WTC11 (cell line): Measurements from ENCODE around the gene GDF7. TPM values are rescaled to one million over a fixed set of nuclear protein-coding genes. Genes with fewer than 3 reads are reported as not detected.

Experiments used
- ATAC-seq: fragments of 200-7000 bp; cut with Tn5 transposase; 2 replicates; pipeline ENCODE4 v1.10.0; 2021; ENCODE audit warnings: mild to moderate bottlenecking, moderate library complexity
- CTCF ChIA-PET: fragments of 300-600 bp; sonication (Branson Sonifier 250); formaldehyde crosslinking; loops from one replicate; lab custom pipeline; 2021; ENCODE audit warnings: antibody characterized with exemption; lab: Charles Lee
- POLR2A ChIA-PET: fragments of 350-600 bp; sonication (Branson Sonifier 250); formaldehyde crosslinking; loops from one replicate; lab custom pipeline; 2021; ENCODE audit warnings: antibody characterized with exemption; lab: Charles Lee
- DNase-seq: peaks from one replicate; pipeline ENCODE4 v3.0.0; 2021; ENCODE audit warnings: low spot score
- H3K27ac Mint-ChIP-seq: 2 replicates; pipeline ENCODE4 v1.8.0; 2021; ENCODE audit warnings: mixed read lengths
- H3K27me3 Mint-ChIP-seq: 2 replicates; pipeline ENCODE4 v1.8.0; 2021; ENCODE audit warnings: low read depth, mild to moderate bottlenecking, moderate library complexity, mixed read lengths
- H3K36me3 Mint-ChIP-seq: 2 replicates; pipeline ENCODE4 v1.8.0; 2021; ENCODE audit warnings: mixed read lengths
- H3K4me1 Mint-ChIP-seq: 2 replicates; pipeline ENCODE4 v1.8.0; 2022; ENCODE audit warnings: mixed read lengths
- H3K4me3 Mint-ChIP-seq: 2 replicates; pipeline ENCODE4 v1.8.0; 2021; ENCODE audit warnings: mild to moderate bottlenecking, moderate library complexity, mixed read lengths
- H3K9me3 Mint-ChIP-seq: 2 replicates; pipeline ENCODE4 v1.8.0; 2021; ENCODE audit warnings: mixed read lengths
- CBFB ChIP-seq: sonication (generic); formaldehyde crosslinking; IDR thresholded peaks from 2 replicates; pipeline ENCODE4 v1.8.1; 2022; ENCODE audit warnings: mild to moderate bottlenecking, low read depth, missing genetic modification reagents
- CREB1 ChIP-seq: sonication (generic); formaldehyde crosslinking; IDR thresholded peaks from 2 replicates; pipeline ENCODE4 v1.8.0; 2023; ENCODE audit warnings: mild to moderate bottlenecking, missing genetic modification reagents
- ELF4 ChIP-seq: sonication (generic); formaldehyde crosslinking; IDR thresholded peaks from 2 replicates; pipeline ENCODE4 v1.8.1; 2022; ENCODE audit warnings: low read depth, mild to moderate bottlenecking, moderate library complexity, missing genetic modification reagents
- GRHL2 ChIP-seq: fragments of 250-450 bp; sonication (Bioruptor Pico); IDR thresholded peaks from 2 replicates; pipeline ENCODE4 v1.8.0; 2022; ENCODE audit warnings: mild to moderate bottlenecking, moderate library complexity; ENCODE audit not compliant: insufficient replicate concordance, severe bottlenecking
- MXD4 ChIP-seq: fragments of 250-450 bp; sonication (Bioruptor Pico); IDR thresholded peaks from 2 replicates; pipeline ENCODE4 v1.8.0; 2021; ENCODE audit warnings: mild to moderate bottlenecking, moderate library complexity, borderline replicate concordance
- NFYB ChIP-seq: sonication (generic); formaldehyde crosslinking; conservative IDR thresholded peaks from 2 replicates; pipeline ENCODE4 v1.8.0; 2022; ENCODE audit warnings: low read depth, missing genetic modification reagents
- TCF7 ChIP-seq: sonication (generic); formaldehyde crosslinking; IDR thresholded peaks from 2 replicates; pipeline ENCODE4 v1.8.0; 2022; ENCODE audit warnings: mild to moderate bottlenecking, low read depth, missing genetic modification reagents, moderate library complexity
- TEAD4 ChIP-seq: sonication (generic); formaldehyde crosslinking; IDR thresholded peaks from 2 replicates; pipeline ENCODE4 v1.8.0; 2022; ENCODE audit warnings: mild to moderate bottlenecking, missing genetic modification reagents
- ZNF317 ChIP-seq: sonication (generic); formaldehyde crosslinking; IDR thresholded peaks from 2 replicates; pipeline ENCODE4 v1.8.1; 2023; ENCODE audit warnings: low read depth, mild to moderate bottlenecking, moderate library complexity, missing genetic modification reagents, borderline replicate concordance
- ZNF396 ChIP-seq: fragments of 250-450 bp; sonication (Bioruptor Pico); IDR thresholded peaks from 2 replicates; pipeline ENCODE4 v1.8.0; 2021; ENCODE audit warnings: mild to moderate bottlenecking, moderate library complexity, borderline replicate concordance
- ZNF425 ChIP-seq: fragments of 250-450 bp; sonication (Bioruptor Pico); conservative IDR thresholded peaks from 2 replicates; pipeline ENCODE4 v1.9.0; 2021; ENCODE audit warnings: mild to moderate bottlenecking
- ZNF532 ChIP-seq: fragments of 250-450 bp; sonication (Bioruptor Pico); IDR thresholded peaks from 2 replicates; pipeline ENCODE4 v1.9.0; 2021; ENCODE audit warnings: mild to moderate bottlenecking, borderline replicate concordance
- total RNA-seq: library from RNA; stranded (reverse); gene quantifications from 3 replicates; pipeline ENCODE4 v1.2.3, GENCODE V29; 2021
- TF ChIP-seq, protein P1 (sequence below): sonication (generic); formaldehyde crosslinking; IDR thresholded peaks from 2 replicates; pipeline ENCODE4 v1.8.1; 2023; ENCODE audit warnings: mild to moderate bottlenecking, missing genetic modification reagents
- TF ChIP-seq, protein P2 (sequence below): sonication (generic); formaldehyde crosslinking; IDR thresholded peaks from 2 replicates; pipeline ENCODE4 v1.8.1; 2023; ENCODE audit warnings: mild to moderate bottlenecking, missing genetic modification reagents
- TF ChIP-seq, protein P3 (sequence below): fragments of 250-450 bp; sonication (Bioruptor Pico); IDR thresholded peaks from 2 replicates; pipeline ENCODE4 v1.9.0; 2021; ENCODE audit warnings: mild to moderate bottlenecking
- TF ChIP-seq, protein P4 (sequence below): sonication (generic); formaldehyde crosslinking; IDR thresholded peaks from 2 replicates; pipeline ENCODE4 v1.8.0; 2022; ENCODE audit warnings: mild to moderate bottlenecking, missing genetic modification reagents
- TF ChIP-seq, protein P5 (sequence below): sonication (generic); formaldehyde crosslinking; IDR thresholded peaks from 2 replicates; pipeline ENCODE4 v1.8.0; 2023; ENCODE audit warnings: mild to moderate bottlenecking, missing genetic modification reagents
- TF ChIP-seq, protein P6 (sequence below): sonication (generic); formaldehyde crosslinking; IDR thresholded peaks from 2 replicates; pipeline ENCODE4 v1.8.1; 2023; ENCODE audit warnings: mild to moderate bottlenecking, missing genetic modification reagents, moderate library complexity

GDF7 gene
- total RNA-seq, 1 experiment from 2014 or later: 0.55 TPM

DNA sequence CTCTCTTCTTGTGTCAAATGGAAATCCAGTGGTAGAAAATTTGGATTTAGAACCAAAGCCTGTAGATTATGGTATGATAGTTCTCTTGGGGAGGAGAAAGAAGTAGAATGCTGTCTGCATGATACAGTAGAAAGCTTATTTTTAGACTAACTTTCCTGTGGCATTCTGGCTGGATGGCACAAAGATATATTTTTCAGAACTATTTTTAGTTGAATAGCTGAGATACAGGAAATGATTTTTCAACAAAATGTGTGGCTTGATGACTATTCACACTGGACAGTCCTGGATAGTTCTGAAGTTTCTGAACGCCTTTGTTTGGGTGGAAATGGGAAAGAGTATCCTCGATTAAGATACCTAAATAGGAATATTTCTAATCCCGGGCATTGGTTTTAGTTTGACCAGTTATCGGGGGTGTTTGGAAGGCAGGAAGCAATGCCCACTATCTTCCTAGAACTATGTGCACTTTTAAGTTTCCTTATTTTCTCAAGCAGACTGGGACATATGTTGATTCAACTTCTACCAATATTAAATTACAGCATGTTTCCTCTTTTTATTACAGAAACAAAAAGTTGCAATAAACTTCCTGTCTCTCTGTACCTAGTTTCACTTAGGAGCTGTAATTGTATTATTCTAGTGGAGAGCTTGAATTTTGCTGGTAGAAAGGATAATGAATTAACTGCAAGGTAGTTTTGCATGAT lies 32.1 kb downstream of the GDF7 start (continued):
- TF ChIP-seq NFYB (CRISPR knock-in tag): no peak

GRCh38 chr2:20702563-20702962 lies 35.6 kb downstream of the GDF7 start:
- H3K27ac Mint-ChIP-seq: no peak overlapping the region
- H3K36me3 Mint-ChIP-seq: no peaks in the 10 kb centered on the region
- no peak overlapping the region for H3K4me3 Mint-ChIP-seq
- no peak for DNase-seq
- ChIA-PET POLR2A (no interaction called here), CTCF (no interaction called here)
- H3K4me1 Mint-ChIP-seq: peaks cover 4% of the 10 kb centered on the region
- TF ChIP-seq, protein P1, sequence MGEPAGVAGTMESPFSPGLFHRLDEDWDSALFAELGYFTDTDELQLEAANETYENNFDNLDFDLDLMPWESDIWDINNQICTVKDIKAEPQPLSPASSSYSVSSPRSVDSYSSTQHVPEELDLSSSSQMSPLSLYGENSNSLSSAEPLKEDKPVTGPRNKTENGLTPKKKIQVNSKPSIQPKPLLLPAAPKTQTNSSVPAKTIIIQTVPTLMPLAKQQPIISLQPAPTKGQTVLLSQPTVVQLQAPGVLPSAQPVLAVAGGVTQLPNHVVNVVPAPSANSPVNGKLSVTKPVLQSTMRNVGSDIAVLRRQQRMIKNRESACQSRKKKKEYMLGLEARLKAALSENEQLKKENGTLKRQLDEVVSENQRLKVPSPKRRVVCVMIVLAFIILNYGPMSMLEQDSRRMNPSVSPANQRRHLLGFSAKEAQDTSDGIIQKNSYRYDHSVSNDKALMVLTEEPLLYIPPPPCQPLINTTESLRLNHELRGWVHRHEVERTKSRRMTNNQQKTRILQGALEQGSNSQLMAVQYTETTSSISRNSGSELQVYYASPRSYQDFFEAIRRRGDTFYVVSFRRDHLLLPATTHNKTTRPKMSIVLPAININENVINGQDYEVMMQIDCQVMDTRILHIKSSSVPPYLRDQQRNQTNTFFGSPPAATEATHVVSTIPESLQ (CRISPR knock-in tag): no peak
- TF ChIP-seq ZNF532: no peak
- TF ChIP-seq, protein P2, sequence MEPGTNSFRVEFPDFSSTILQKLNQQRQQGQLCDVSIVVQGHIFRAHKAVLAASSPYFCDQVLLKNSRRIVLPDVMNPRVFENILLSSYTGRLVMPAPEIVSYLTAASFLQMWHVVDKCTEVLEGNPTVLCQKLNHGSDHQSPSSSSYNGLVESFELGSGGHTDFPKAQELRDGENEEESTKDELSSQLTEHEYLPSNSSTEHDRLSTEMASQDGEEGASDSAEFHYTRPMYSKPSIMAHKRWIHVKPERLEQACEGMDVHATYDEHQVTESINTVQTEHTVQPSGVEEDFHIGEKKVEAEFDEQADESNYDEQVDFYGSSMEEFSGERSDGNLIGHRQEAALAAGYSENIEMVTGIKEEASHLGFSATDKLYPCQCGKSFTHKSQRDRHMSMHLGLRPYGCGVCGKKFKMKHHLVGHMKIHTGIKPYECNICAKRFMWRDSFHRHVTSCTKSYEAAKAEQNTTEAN: no peak
- TF ChIP-seq TCF7 (CRISPR knock-in tag): no peak
- TF ChIP-seq CBFB (CRISPR knock-in tag): no peak
- no peak for TF ChIP-seq ZNF425 (CRISPR knock-in tag)
- TF ChIP-seq, protein P3, sequence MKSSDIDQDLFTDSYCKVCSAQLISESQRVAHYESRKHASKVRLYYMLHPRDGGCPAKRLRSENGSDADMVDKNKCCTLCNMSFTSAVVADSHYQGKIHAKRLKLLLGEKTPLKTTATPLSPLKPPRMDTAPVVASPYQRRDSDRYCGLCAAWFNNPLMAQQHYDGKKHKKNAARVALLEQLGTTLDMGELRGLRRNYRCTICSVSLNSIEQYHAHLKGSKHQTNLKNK (CRISPR knock-in tag): no peak
- TF ChIP-seq, protein P4, sequence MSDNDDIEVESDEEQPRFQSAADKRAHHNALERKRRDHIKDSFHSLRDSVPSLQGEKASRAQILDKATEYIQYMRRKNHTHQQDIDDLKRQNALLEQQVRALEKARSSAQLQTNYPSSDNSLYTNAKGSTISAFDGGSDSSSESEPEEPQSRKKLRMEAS (CRISPR knock-in tag): no peak
- TF ChIP-seq TEAD4 (CRISPR knock-in tag): no peak
- no peak for TF ChIP-seq MXD4 (CRISPR knock-in tag)
- TF ChIP-seq ELF4 (CRISPR knock-in tag): no peak
- TF ChIP-seq, protein P5, sequence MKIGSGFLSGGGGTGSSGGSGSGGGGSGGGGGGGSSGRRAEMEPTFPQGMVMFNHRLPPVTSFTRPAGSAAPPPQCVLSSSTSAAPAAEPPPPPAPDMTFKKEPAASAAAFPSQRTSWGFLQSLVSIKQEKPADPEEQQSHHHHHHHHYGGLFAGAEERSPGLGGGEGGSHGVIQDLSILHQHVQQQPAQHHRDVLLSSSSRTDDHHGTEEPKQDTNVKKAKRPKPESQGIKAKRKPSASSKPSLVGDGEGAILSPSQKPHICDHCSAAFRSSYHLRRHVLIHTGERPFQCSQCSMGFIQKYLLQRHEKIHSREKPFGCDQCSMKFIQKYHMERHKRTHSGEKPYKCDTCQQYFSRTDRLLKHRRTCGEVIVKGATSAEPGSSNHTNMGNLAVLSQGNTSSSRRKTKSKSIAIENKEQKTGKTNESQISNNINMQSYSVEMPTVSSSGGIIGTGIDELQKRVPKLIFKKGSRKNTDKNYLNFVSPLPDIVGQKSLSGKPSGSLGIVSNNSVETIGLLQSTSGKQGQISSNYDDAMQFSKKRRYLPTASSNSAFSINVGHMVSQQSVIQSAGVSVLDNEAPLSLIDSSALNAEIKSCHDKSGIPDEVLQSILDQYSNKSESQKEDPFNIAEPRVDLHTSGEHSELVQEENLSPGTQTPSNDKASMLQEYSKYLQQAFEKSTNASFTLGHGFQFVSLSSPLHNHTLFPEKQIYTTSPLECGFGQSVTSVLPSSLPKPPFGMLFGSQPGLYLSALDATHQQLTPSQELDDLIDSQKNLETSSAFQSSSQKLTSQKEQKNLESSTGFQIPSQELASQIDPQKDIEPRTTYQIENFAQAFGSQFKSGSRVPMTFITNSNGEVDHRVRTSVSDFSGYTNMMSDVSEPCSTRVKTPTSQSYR (CRISPR knock-in tag): no peak
- TF ChIP-seq ZNF317 (CRISPR knock-in tag): no peak
- TF ChIP-seq ZNF396 (CRISPR knock-in tag): no peak
- TF ChIP-seq, protein P6, sequence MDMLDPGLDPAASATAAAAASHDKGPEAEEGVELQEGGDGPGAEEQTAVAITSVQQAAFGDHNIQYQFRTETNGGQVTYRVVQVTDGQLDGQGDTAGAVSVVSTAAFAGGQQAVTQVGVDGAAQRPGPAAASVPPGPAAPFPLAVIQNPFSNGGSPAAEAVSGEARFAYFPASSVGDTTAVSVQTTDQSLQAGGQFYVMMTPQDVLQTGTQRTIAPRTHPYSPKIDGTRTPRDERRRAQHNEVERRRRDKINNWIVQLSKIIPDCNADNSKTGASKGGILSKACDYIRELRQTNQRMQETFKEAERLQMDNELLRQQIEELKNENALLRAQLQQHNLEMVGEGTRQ (CRISPR knock-in tag): no peak
- TF ChIP-seq NFYB (CRISPR knock-in tag): no peak
- TF ChIP-seq CREB1 (CRISPR knock-in tag): no peak
- no peak for TF ChIP-seq GRHL2 (CRISPR knock-in tag)
- TF ChIP-seq, all 79 proteins: peak for 0
- no peak for ATAC-seq
- Mint-ChIP-seq H3K9me3 (no peaks in the 10 kb centered on the region), H3K27me3 (no peaks in the 10 kb centered on the region)
